Astrocyte (in vitro differentiated cells and primary cell): Measurements from ENCODE around the gene BORA. TPM values are rescaled to one million over a fixed set of nuclear protein-coding genes. Genes with fewer than 3 reads are reported as not detected.

Experiments used
- DNase-seq: peaks from one replicate; pipeline ENCODE4 v3.0.0-alpha.2; 2010; ENCODE audit warnings: low read depth
- FAIRE-seq: peaks from 2 replicates; lab custom pipeline; 2011; peaks lifted over from hg19 to GRCh38; lab: Jason Lieb, UNC
- H2AFZ ChIP-seq: 2 replicates; pipeline ENCODE4 v1.6.0; 2012; ENCODE audit warnings: low read depth, low read length, inconsistent platforms
- H3K27ac ChIP-seq: 2 replicates; pipeline ENCODE4 v1.5.1; 2011; ENCODE audit warnings: low read depth, low read length, inconsistent platforms
- H3K27me3 ChIP-seq: 2 replicates; pipeline ENCODE4 v1.6.0; 2011; ENCODE audit warnings: low read length, inconsistent platforms; ENCODE audit not compliant: insufficient read depth
- H3K36me3 ChIP-seq: 2 replicates; pipeline ENCODE4 v1.5.1; 2011; ENCODE audit warnings: low read length, inconsistent platforms; ENCODE audit not compliant: insufficient read depth
- H3K4me1 ChIP-seq: 2 replicates; pipeline ENCODE4 v1.5.1; 2011; ENCODE audit warnings: low read length, inconsistent platforms; ENCODE audit not compliant: insufficient read depth
- H3K4me2 ChIP-seq: 2 replicates; pipeline ENCODE4 v1.6.0; 2012; ENCODE audit warnings: low read length, inconsistent platforms
- H3K4me3 ChIP-seq: 2 replicates; pipeline ENCODE4 v1.5.1; 2011; ENCODE audit warnings: low read depth, mild to moderate bottlenecking, low read length, inconsistent platforms; ENCODE audit not compliant: insufficient read depth
- H3K79me2 ChIP-seq: 2 replicates; pipeline ENCODE4 v1.6.0; 2012; ENCODE audit warnings: mild to moderate bottlenecking, low read length, inconsistent platforms; ENCODE audit not compliant: insufficient read depth
- H3K9ac ChIP-seq: 2 replicates; pipeline ENCODE4 v1.6.0; 2012; ENCODE audit warnings: mild to moderate bottlenecking, low read length, inconsistent platforms
- H3K9me3 ChIP-seq: 2 replicates; pipeline ENCODE4 v1.5.1; 2012; ENCODE audit warnings: low read depth, mild to moderate bottlenecking, low read length, inconsistent platforms; ENCODE audit not compliant: insufficient read depth
- H4K20me1 ChIP-seq: 2 replicates; pipeline ENCODE4 v1.6.0; 2012; ENCODE audit warnings: low read length, inconsistent platforms; ENCODE audit not compliant: insufficient read depth
- H3K27ac Mint-ChIP-seq: one replicate; pipeline ENCODE4 v1.8.0; 2021; ENCODE audit warnings: mild to moderate bottlenecking, mixed read lengths; ENCODE audit not compliant: unreplicated experiment
- H3K27me3 Mint-ChIP-seq: one replicate; pipeline ENCODE4 v1.8.0; 2021; ENCODE audit warnings: low read depth, mixed read lengths; ENCODE audit not compliant: unreplicated experiment
- H3K36me3 Mint-ChIP-seq: one replicate; pipeline ENCODE4 v1.8.0; 2021; ENCODE audit warnings: low read depth, mixed read lengths; ENCODE audit not compliant: unreplicated experiment
- H3K4me1 Mint-ChIP-seq: one replicate; pipeline ENCODE4 v1.8.0; 2021; ENCODE audit warnings: low read depth, mixed read lengths; ENCODE audit not compliant: unreplicated experiment
- H3K4me3 Mint-ChIP-seq: one replicate; pipeline ENCODE4 v1.8.0; 2021; ENCODE audit warnings: mild to moderate bottlenecking, moderate library complexity, mixed read lengths; ENCODE audit not compliant: unreplicated experiment
- H3K9me3 Mint-ChIP-seq: one replicate; pipeline ENCODE4 v1.8.0; 2021; ENCODE audit warnings: mild to moderate bottlenecking, mixed read lengths; ENCODE audit not compliant: unreplicated experiment
- EZH2 ChIP-seq: IDR thresholded peaks from 2 replicates; pipeline ENCODE4 v1.6.1; 2012; ENCODE audit warnings: mild to moderate bottlenecking, low read length, inconsistent platforms; ENCODE audit not compliant: insufficient read depth
- total RNA-seq: library from RNA; stranded (reverse); gene quantifications from 2 replicates; pipeline ENCODE4 v1.2.1, GENCODE V29; 2021
- TF ChIP-seq, protein P1 (sequence below): IDR thresholded peaks from 2 replicates; pipeline ENCODE4 v1.5.1; 2011; ENCODE audit warnings: low read depth, mild to moderate bottlenecking, inconsistent platforms, low read length, moderate library complexity; ENCODE audit not compliant: insufficient read depth

The BORA gene
- total RNA-seq, 1 donor from 2014 or later: 4.8 TPM

DNA sequence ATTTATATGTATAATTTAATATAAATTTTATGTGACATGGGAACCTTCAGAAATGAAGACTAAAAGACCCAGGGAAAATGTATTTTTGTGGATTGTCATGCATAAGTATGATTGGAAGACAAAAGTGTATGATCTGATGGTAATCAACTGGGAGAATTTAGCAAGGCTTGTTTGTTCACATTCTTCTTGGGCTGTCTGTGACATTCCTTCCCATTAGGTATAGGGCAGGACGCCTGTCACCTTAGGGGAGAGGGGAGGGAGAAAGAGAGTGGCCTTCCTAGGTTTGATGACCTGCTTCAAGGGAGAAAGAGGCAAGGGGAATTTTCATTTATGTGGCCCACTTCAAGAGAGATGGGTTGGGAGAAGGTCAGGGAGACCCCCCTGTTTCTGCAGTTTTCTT, 76.6 kb downstream of the BORA start:
- no peak overlapping the region for H3K27ac ChIP-seq
- no peak overlapping the region for H2AFZ ChIP-seq
- Mint-ChIP-seq H3K36me3 (peaks cover 14% of the 10 kb centered on the region), H3K4me1 (peaks cover 5% of the 10 kb centered on the region), H3K4me3 (no peak overlapping the region), H3K27me3 (no peaks in the 10 kb centered on the region), H3K27ac (no peak overlapping the region), H3K9me3 (no peaks in the 10 kb centered on the region)
- H3K36me3 ChIP-seq: peaks cover 11% of the 10 kb centered on the region
- FAIRE-seq (no peak), DNase-seq (no peak)
- H3K4me1 ChIP-seq: no peaks in the 10 kb centered on the region
- no peak overlapping the region for H3K4me2 ChIP-seq
- TF ChIP-seq, protein P1, sequence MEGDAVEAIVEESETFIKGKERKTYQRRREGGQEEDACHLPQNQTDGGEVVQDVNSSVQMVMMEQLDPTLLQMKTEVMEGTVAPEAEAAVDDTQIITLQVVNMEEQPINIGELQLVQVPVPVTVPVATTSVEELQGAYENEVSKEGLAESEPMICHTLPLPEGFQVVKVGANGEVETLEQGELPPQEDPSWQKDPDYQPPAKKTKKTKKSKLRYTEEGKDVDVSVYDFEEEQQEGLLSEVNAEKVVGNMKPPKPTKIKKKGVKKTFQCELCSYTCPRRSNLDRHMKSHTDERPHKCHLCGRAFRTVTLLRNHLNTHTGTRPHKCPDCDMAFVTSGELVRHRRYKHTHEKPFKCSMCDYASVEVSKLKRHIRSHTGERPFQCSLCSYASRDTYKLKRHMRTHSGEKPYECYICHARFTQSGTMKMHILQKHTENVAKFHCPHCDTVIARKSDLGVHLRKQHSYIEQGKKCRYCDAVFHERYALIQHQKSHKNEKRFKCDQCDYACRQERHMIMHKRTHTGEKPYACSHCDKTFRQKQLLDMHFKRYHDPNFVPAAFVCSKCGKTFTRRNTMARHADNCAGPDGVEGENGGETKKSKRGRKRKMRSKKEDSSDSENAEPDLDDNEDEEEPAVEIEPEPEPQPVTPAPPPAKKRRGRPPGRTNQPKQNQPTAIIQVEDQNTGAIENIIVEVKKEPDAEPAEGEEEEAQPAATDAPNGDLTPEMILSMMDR: no peak
- no peak for TF ChIP-seq EZH2
- H3K9ac ChIP-seq: no peak overlapping the region
- no peak overlapping the region for H3K4me3 ChIP-seq
- no peaks in the 10 kb centered on the region for H4K20me1 ChIP-seq
- H3K27me3 ChIP-seq: no peaks in the 10 kb centered on the region
- no peaks in the 10 kb centered on the region for H3K79me2 ChIP-seq
- H3K9me3 ChIP-seq: no peaks in the 10 kb centered on the region

Other genes starting within 250 kb of the BORA start
- gene MZT1, start 294 bp upstream of the BORA start, total RNA-seq: 12.0 and 13.5 TPM in 2 replicates
- gene DIS3, start 54.0 kb downstream of the BORA start, total RNA-seq: 41.8 and 42.1 TPM in 2 replicates
- gene PIBF1, start 54.2 kb downstream of the BORA start, total RNA-seq: 15.5 and 19.3 TPM in 2 replicates